ENCODE data around the gene SH3RF3. TPM values are rescaled to one million over a fixed set of nuclear protein-coding genes. Genes with fewer than 3 reads are reported as not detected.

SH3RF3 gene
- total RNA-seq, 1 experiment from 2014 or later = 4.9 TPM

- TF ChIP-seq, protein P1, sequence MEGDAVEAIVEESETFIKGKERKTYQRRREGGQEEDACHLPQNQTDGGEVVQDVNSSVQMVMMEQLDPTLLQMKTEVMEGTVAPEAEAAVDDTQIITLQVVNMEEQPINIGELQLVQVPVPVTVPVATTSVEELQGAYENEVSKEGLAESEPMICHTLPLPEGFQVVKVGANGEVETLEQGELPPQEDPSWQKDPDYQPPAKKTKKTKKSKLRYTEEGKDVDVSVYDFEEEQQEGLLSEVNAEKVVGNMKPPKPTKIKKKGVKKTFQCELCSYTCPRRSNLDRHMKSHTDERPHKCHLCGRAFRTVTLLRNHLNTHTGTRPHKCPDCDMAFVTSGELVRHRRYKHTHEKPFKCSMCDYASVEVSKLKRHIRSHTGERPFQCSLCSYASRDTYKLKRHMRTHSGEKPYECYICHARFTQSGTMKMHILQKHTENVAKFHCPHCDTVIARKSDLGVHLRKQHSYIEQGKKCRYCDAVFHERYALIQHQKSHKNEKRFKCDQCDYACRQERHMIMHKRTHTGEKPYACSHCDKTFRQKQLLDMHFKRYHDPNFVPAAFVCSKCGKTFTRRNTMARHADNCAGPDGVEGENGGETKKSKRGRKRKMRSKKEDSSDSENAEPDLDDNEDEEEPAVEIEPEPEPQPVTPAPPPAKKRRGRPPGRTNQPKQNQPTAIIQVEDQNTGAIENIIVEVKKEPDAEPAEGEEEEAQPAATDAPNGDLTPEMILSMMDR (IDR thresholded peaks at IDR 0.05) = no peak
- TF ChIP-seq POLR2AphosphoS5 (IDR thresholded peaks at IDR 0.05; ENCODE audit: low read depth, low read length) = no peak
- TF ChIP-seq, protein P2, sequence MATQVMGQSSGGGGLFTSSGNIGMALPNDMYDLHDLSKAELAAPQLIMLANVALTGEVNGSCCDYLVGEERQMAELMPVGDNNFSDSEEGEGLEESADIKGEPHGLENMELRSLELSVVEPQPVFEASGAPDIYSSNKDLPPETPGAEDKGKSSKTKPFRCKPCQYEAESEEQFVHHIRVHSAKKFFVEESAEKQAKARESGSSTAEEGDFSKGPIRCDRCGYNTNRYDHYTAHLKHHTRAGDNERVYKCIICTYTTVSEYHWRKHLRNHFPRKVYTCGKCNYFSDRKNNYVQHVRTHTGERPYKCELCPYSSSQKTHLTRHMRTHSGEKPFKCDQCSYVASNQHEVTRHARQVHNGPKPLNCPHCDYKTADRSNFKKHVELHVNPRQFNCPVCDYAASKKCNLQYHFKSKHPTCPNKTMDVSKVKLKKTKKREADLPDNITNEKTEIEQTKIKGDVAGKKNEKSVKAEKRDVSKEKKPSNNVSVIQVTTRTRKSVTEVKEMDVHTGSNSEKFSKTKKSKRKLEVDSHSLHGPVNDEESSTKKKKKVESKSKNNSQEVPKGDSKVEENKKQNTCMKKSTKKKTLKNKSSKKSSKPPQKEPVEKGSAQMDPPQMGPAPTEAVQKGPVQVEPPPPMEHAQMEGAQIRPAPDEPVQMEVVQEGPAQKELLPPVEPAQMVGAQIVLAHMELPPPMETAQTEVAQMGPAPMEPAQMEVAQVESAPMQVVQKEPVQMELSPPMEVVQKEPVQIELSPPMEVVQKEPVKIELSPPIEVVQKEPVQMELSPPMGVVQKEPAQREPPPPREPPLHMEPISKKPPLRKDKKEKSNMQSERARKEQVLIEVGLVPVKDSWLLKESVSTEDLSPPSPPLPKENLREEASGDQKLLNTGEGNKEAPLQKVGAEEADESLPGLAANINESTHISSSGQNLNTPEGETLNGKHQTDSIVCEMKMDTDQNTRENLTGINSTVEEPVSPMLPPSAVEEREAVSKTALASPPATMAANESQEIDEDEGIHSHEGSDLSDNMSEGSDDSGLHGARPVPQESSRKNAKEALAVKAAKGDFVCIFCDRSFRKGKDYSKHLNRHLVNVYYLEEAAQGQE (IDR thresholded peaks at IDR 0.05; ENCODE audit: insufficient read depth in 1 of 2, low read depth in 2 of 2, low read length in 1 of 2) = no peak
- TF ChIP-seq SIN3A (IDR thresholded peaks at IDR 0.05; ENCODE audit: borderline replicate concordance, insufficient read depth, low read depth, low read length) = no peak
- no peak for TF ChIP-seq TCF7L2 (IDR thresholded peaks at IDR 0.05; ENCODE audit: low read depth, low read length)
- ChIA-PET CTCF (no interaction called here), POLR2A (no interaction called here)
- ATAC-seq (no peak), DNase-seq (ENCODE audit: low read depth, low spot score) (no peak)
- Histone ChIP-seq H3K36me3 (ENCODE audit: control insufficient read depth, insufficient read depth, low read length) (no peaks in the 10 kb centered on the region), H3K4me1 (ENCODE audit: control insufficient read depth, insufficient read depth, low read length) (no peaks in the 10 kb centered on the region; the same call in 1 of the 2 replicates), H3K4me3 (ENCODE audit: low read depth in 2 of 2, low read length in 2 of 2) (no peak overlapping the region), H3K27ac (ENCODE audit: low read length) (no peak overlapping the region), H3K27me3 (ENCODE audit: control insufficient read depth, insufficient read depth, low read length) (no peaks in the 10 kb centered on the region; the same call in 1 of the 2 replicates), H3K9me3 (ENCODE audit: control insufficient read depth, insufficient read depth, low read depth, low read length) (no peaks in the 10 kb centered on the region)
- BruUV-seq (replicated peaks) = no TSS peak
- intact Hi-C loops (cut with micrococcal nuclease; ENCODE audit: unreplicated experiment) = no loop called here
- in situ Hi-C loops (cut with HindIII; ENCODE audit: low pct_unique_long_range_greater_than_20kb, low sequenced_read_pairs) = no loop called here
Observed at GRCh38 chr2:109196081-109196875, 67.3 kb downstream of the SH3RF3 start.

GRCh38 chr2:109197491-109198418 is 68.8 kb downstream of the SH3RF3 start:
- CTCF ChIA-PET = no interaction called here
- POLR2A ChIA-PET = no interaction called here
- H3K27ac ChIP-seq (ENCODE audit: low read length) = no peak overlapping the region
- TF ChIP-seq, protein P2 (IDR thresholded peaks at IDR 0.05; ENCODE audit: insufficient read depth in 1 of 2, low read depth in 2 of 2, low read length in 1 of 2) = no peak
- TF ChIP-seq POLR2AphosphoS5 (IDR thresholded peaks at IDR 0.05; ENCODE audit: low read depth, low read length) = no peak
- TF ChIP-seq, protein P1 (IDR thresholded peaks at IDR 0.05) = no peak
- no peaks in the 10 kb centered on the region for H3K27me3 ChIP-seq (ENCODE audit: control insufficient read depth, insufficient read depth, low read length)
- in situ Hi-C loops (cut with HindIII; ENCODE audit: low pct_unique_long_range_greater_than_20kb, low sequenced_read_pairs) (no loop called here), intact Hi-C loops (cut with micrococcal nuclease; ENCODE audit: unreplicated experiment) (no loop called here)
- no peaks in the 10 kb centered on the region for H3K9me3 ChIP-seq (ENCODE audit: control insufficient read depth, insufficient read depth, low read depth, low read length)
- no peaks in the 10 kb centered on the region; the same call in 1 of the 2 replicates for H3K4me1 ChIP-seq (ENCODE audit: control insufficient read depth, insufficient read depth, low read length)
- H3K4me3 ChIP-seq (ENCODE audit: low read depth in 2 of 2, low read length in 2 of 2) = no peak overlapping the region
- no peaks in the 10 kb centered on the region for H3K36me3 ChIP-seq (ENCODE audit: control insufficient read depth, insufficient read depth, low read length)
- no TSS peak for BruUV-seq (replicated peaks)
- DNase-seq (ENCODE audit: low read depth, low spot score) = no peak
- ATAC-seq = 0 out of 2 replicates have a peak, but pooled peaks have one; percentile 32

All from Panc1 (cell line).